Spinal cord (tissue), 10 donors: ENCODE measurements around the gene IGFN1. TPM values are rescaled to one million over a fixed set of nuclear protein-coding genes. Genes with fewer than 3 reads are reported as not detected.

Experiments used
- DNase-seq, 6 donors: peaks; one replicate each; pipeline versions ENCODE4 v3.0.0 to v3.0.0-alpha.2; 2013 to 2015; ENCODE audit warnings: low spot score in 6 of 6, low read depth in 4 of 6
- H3K27ac ChIP-seq: one replicate; pipeline ENCODE4 v1.5.1; 2013; ENCODE audit warnings: low read depth, low read length, control low read depth
- H3K27me3 ChIP-seq: one replicate; pipeline ENCODE4 v1.6.1; 2013; ENCODE audit warnings: low read length; ENCODE audit not compliant: control insufficient read depth, insufficient read depth
- H3K36me3 ChIP-seq: one replicate; pipeline ENCODE4 v1.6.1; 2013; ENCODE audit warnings: low read length; ENCODE audit not compliant: control insufficient read depth, insufficient read depth
- H3K4me1 ChIP-seq: one replicate; pipeline ENCODE4 v1.6.1; 2013; ENCODE audit warnings: low read length; ENCODE audit not compliant: control insufficient read depth, insufficient read depth
- H3K4me3 ChIP-seq: one replicate; pipeline ENCODE4 v1.5.1; 2013; ENCODE audit warnings: low read depth, low read length, control low read depth
- H3K9me3 ChIP-seq: one replicate; pipeline ENCODE4 v1.6.1; 2013; ENCODE audit warnings: low read length; ENCODE audit not compliant: control insufficient read depth, insufficient read depth
- WGBS: methylation state at CpG from one replicate; pipeline ENCODE4 v1.1.5; 2013; ENCODE audit warnings: missing lambda C conversion rate; ENCODE audit not compliant: insufficient coverage; 5-methylcytosine and 5-hydroxymethylcytosine counted together
- polyA plus RNA-seq, 2 donors: library from polyadenylated mRNA; unstranded; fragments of 120-200 nt; gene quantifications; one replicate each; pipeline ENCODE4 v1.2.1, GENCODE V29; 2013; ENCODE audit not compliant: insufficient read length in 2 of 2
- total RNA-seq, 2 donors: library from RNA; depleted of rRNA in 1 of 2; stranded (reverse); fragments of 120-200 nt in 1 of 2; fragments of >200 nt in 1 of 2; gene quantifications; one replicate each; pipeline versions ENCODE4 v1.2.3 to v1.2.4, GENCODE V29; 2013 to 2014
- donor health status: healthy.

IGFN1 gene
- total and polyA plus RNA-seq, 4 donors: 2.0 to 10.4 (median 3.3) TPM

GRCh38 chr1:201221201-201221846, 30.7 kb downstream of the IGFN1 start:
- no peaks in the 10 kb centered on the region for H3K4me1 ChIP-seq
- H3K4me3 ChIP-seq: no peak overlapping the region
- no peaks in the 10 kb centered on the region for H3K36me3 ChIP-seq
- H3K27me3 ChIP-seq: no peaks in the 10 kb centered on the region
- WGBS: 82% methylated on average over 9 of the region's 10 CpGs
- no peaks in the 10 kb centered on the region for H3K9me3 ChIP-seq
- H3K27ac ChIP-seq: no peak overlapping the region
- no peak for DNase-seq

DNA sequence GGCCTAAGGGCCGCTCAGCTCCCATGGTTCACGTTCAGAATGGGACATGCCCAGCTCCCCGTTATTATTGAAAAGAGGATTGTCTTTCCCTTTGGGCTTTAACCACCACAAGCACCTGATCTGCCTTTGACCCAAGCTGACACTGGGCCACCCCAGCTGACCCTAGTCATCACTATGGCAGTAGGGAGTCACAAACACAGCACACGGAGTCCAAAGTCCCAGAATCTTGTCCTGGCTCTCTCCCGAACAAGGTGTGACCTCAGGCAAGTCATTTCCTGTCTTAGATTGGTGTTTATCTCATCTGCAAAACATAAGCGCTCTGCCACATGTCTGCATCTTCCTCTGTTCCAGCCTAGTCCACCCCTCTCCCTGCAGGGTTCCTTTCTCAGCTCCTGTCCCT, 31.5 kb downstream of the IGFN1 start:
- WGBS: 88% methylated on average over 6 of the region's 6 CpGs
- H3K36me3 ChIP-seq: peaks cover 5% of the 10 kb centered on the region
- H3K4me3 ChIP-seq: no peak overlapping the region
- H3K9me3 ChIP-seq: no peaks in the 10 kb centered on the region
- DNase-seq: no peak
- H3K27me3 ChIP-seq: no peaks in the 10 kb centered on the region
- H3K4me1 ChIP-seq: no peaks in the 10 kb centered on the region
- H3K27ac ChIP-seq: no peak overlapping the region

DNA sequence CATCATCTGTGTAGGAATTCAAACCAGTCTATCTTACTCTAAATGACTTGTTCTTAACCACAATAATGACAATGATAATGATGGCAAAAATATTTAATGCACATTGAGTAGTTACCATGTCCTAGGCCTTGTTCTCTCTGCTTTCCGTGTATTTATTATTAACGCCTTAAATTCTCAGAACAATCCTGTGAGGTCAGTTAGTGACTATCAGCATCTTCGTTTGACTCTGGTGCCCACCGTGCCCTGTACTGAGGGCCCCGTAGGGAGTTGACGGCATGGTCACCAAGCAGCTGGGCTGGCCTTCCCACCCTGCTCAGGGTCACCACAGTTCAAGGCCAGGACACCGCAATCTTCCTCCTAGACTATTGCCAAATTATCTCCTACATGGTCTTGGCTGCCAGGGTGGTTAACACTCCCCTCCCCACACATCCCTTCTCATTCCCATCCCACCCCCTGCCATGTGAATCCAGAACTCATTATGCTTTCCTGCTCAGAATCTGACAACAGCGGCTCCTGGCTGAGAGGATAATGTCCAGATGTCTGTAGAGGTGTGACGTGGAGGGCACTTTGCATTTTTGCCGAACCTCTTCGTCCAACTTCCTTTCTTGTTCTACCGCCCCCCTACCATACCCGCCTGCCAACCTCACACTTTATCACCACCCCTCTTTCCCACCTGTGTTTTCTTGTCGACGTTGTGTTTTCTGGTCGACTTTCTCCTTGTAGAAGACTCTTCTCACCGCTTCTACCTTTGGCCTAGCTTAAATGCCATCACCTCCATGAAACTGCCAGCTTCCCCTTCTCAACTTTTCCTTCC, 33.4 kb downstream of the IGFN1 start:
- 88% methylated on average over 14 of the region's 17 CpGs for WGBS
- DNase-seq: no peak
- Histone ChIP-seq H3K9me3 (no peaks in the 10 kb centered on the region), H3K36me3 (peaks cover 5% of the 10 kb centered on the region), H3K4me1 (no peaks in the 10 kb centered on the region), H3K27me3 (no peaks in the 10 kb centered on the region), H3K27ac (no peak overlapping the region), H3K4me3 (no peak overlapping the region)

- Histone ChIP-seq H3K27me3 (no peaks in the 10 kb centered on the region), H3K36me3 (peaks cover 5% of the 10 kb centered on the region), H3K4me1 (no peaks in the 10 kb centered on the region), H3K9me3 (no peaks in the 10 kb centered on the region), H3K27ac (no peak overlapping the region), H3K4me3 (no peak overlapping the region)
- DNase-seq: no peak
- WGBS: 68% methylated on average over 6 of the region's 7 CpGs
Observed at GRCh38 chr1:201224666-201225370, 34.2 kb downstream of the IGFN1 start.

- H3K36me3 ChIP-seq: peaks cover 5% of the 10 kb centered on the region
- H3K9me3 ChIP-seq: no peaks in the 10 kb centered on the region
- no peaks in the 10 kb centered on the region for H3K27me3 ChIP-seq
- H3K4me1 ChIP-seq: no peaks in the 10 kb centered on the region
- 83% methylated on average over 2 of the region's 7 CpGs for WGBS
- H3K27ac ChIP-seq: no peak overlapping the region
- DNase-seq: no peak
- no peak overlapping the region for H3K4me3 ChIP-seq
Observed at GRCh38 chr1:201226178-201226514, 35.5 kb downstream of the IGFN1 start.

DNA sequence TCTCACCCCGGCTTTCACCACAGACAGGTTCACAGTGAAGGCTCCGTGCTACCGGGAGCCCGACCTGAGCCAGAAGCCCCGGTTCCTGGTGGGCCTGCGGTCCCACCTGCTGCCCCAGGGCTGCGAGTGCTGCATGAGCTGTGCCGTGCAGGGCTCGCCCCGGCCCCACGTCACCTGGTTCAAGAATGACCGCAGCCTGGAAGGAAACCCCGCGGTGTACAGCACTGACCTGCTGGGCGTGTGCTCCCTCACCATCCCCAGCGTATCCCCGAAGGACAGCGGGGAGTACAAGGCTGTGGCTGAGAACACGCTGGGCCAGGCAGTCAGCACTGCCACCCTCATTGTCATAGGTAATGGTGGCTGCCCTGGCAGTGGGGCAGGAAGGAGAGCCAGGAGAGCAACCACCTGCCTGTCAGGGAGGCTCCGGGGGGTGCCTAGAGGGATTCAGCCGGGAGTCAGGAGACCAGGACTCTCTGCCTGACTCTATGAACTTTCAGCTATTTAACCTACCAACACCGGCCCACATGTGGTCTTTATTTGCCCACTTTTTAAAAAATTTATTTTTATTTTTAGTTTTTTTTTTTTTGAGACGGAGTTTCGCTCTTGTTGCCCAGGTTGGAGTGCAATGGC, 36.4 kb downstream of the IGFN1 start:
- Histone ChIP-seq H3K36me3 (peaks cover 5% of the 10 kb centered on the region), H3K9me3 (no peaks in the 10 kb centered on the region), H3K4me3 (no peak overlapping the region), H3K4me1 (no peaks in the 10 kb centered on the region), H3K27ac (no peak overlapping the region), H3K27me3 (no peaks in the 10 kb centered on the region)
- 82% methylated on average over 22 of the region's 24 CpGs for WGBS
- no peak for DNase-seq

DNA sequence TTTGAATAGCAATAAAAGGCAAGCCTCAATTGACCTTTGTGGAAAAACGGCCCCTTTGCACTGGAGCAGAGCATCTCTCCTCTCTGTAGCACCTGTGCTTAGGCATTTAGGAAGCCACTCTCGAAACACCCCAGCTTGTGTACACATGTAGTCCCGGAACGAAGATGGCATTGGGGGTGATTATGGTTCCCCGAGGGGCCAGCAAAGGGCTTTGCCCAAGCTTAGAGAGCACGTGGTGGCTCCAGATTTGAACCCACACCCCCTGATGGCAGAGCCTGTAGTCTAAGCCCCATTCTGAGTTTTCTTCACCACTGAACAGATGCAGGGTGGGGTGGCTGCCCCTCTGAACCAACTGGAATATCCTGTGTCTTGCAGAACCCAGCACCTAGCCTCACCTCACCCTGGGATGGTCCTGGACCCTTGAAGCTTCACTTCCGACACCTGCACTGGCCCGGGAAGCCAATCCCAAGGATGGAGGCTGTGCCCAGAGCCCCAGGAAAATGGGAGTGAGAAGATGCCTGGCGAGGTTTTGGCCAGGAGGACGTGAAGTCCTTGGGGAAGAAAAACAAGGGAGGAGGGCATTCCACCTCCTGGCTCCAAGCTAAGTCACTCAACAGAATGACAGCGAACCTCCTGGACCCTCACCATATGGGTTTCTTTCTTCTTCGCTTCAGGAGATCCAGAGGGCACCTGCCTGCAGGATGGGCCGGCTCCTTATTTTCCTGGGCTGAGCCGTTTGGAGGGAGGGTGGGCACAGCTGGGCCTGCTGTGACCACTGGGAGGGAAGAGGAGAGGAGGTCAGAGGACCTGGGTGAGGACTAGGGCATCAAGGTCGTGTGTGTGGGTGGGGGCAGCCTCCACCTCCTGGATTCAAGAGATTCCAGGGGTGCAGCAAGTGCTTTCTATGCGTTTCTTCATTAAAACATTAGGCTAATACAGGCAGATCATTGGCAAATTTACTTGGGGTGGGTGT, 37.7 kb downstream of the IGFN1 start:
- H3K36me3 ChIP-seq: peaks cover 5% of the 10 kb centered on the region
- 78% methylated on average over 13 of the region's 16 CpGs for WGBS
- H3K9me3 ChIP-seq: no peaks in the 10 kb centered on the region
- no peaks in the 10 kb centered on the region for H3K27me3 ChIP-seq
- no peak for DNase-seq
- no peak overlapping the region for H3K4me3 ChIP-seq
- no peak overlapping the region for H3K27ac ChIP-seq
- H3K4me1 ChIP-seq: no peaks in the 10 kb centered on the region

GRCh38 chr1:201229095-201229494, 38.5 kb downstream of the IGFN1 start:
- 79% methylated on average over 3 of the region's 4 CpGs for WGBS
- H3K4me3 ChIP-seq: no peak overlapping the region
- no peaks in the 10 kb centered on the region for H3K4me1 ChIP-seq
- H3K36me3 ChIP-seq: peaks cover 5% of the 10 kb centered on the region
- H3K27ac ChIP-seq: no peak overlapping the region
- no peaks in the 10 kb centered on the region for H3K9me3 ChIP-seq
- H3K27me3 ChIP-seq: no peaks in the 10 kb centered on the region
- no peak for DNase-seq
